IMR-90 (cell line): Measurements from ENCODE around the gene DIAPH1. TPM values are rescaled to one million over a fixed set of nuclear protein-coding genes. Genes with fewer than 3 reads are reported as not detected.

Experiments used
- CEBPB ChIP-seq: IDR thresholded peaks from 2 replicates; pipeline ENCODE4 v1.6.1; 2012; ENCODE audit warnings: low read depth, low read length, improper control_type of control experiment
- CTCF ChIP-seq: conservative IDR thresholded peaks from 2 replicates; pipeline ENCODE4 v1.5.1; 2012; ENCODE audit warnings: mild to moderate bottlenecking, low read depth, low read length, improper control_type of control experiment
- RAD21 ChIP-seq: IDR thresholded peaks from 2 replicates; pipeline ENCODE4 v1.6.1; 2012; ENCODE audit warnings: low read length, improper control_type of control experiment
- RCOR1 ChIP-seq: IDR thresholded peaks from 2 replicates; pipeline ENCODE4 v1.6.1; 2012; ENCODE audit warnings: mild to moderate bottlenecking, low read length, improper control_type of control experiment; ENCODE audit not compliant: insufficient replicate concordance
- polyA plus RNA-seq, 3 experiments: library from polyadenylated mRNA; depleted of rRNA; stranded (reverse); fragments of >200 nt; gene quantifications; 2 replicates each; pipeline ENCODE4 v1.2.3, GENCODE V29; 2012; ENCODE audit warnings: low replicate concordance in 1 of 3
- total RNA-seq: library from RNA; depleted of rRNA; stranded (reverse); fragments of >200 nt; gene quantifications from 2 replicates; pipeline ENCODE4 v1.2.3, GENCODE V29; 2012

The DIAPH1 gene
- total and polyA plus RNA-seq, 2 of the 4 experiments (the other 2 are of a cell fraction), result 12.0 to 37.4 TPM

- TF ChIP-seq CTCF, result peak; percentile 99; the same call in 1 of the 2 replicates
- peak; percentile 75 for TF ChIP-seq RCOR1
- no peak for TF ChIP-seq CEBPB
- peak; percentile 95 for TF ChIP-seq RAD21
Observed at GRCh38 chr5:141524604-141525597, 93.9 kb downstream of the DIAPH1 start (continued).
